ENCODE measurements around the gene KRT85.
A peak's percentile ranks its signal among the peaks of the same experiment; 100 is the strongest.

Gene KRT85

DNA sequence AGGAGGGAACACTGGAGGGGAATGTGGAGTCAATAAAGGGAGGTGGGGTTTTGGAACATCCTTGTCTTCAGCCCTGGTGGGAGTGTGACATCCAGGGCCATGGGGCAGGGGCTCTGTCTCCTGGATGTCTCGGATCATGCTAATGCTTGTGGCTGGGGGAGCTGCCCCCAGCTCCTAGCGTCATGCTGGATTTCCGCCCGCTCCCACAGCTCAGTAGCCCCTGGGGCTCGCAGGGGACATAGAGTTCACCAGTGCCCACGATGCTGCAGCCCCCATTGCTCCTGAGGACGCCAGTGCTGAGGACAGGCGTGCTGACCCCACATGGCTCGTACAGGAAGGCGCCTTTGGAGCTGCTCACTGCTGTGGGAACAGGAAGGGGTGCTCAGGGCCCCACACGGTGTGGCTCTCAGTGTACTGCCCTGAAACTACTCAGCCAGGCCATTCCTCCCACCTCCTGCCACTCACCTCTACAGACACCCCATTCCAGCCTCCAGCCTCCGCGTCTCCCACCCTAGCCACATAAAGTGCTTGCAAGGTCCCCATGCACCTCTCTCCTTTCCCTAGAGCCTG is 27.6 kb upstream of the KRT85 start:
- no peak for DNase-seq

- no peak for DNase-seq
Observed at GRCh38 chr12:52392465-52393007, 25.3 kb upstream of the KRT85 start.

DNA sequence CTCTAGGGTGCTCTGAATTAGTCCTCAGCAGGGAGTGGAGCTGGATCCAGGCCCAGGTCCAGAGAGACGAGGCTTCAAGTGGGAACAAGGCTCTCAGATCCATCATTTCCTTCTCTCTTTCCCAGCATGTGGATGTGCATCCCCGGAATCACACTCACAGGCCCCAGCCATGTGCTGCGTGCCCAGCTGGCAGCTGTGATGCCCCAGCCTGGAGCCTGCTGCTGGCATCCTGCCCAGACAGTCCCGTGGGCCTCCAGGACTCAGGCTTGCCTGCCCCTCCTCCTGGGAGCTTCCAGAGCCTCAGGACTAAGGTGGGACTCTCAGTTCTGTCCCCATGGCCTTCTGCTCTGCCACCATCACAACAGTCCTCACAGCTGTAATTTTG is 24.3 kb upstream of the KRT85 start:
- DNase-seq = peak; percentile 84

DNA sequence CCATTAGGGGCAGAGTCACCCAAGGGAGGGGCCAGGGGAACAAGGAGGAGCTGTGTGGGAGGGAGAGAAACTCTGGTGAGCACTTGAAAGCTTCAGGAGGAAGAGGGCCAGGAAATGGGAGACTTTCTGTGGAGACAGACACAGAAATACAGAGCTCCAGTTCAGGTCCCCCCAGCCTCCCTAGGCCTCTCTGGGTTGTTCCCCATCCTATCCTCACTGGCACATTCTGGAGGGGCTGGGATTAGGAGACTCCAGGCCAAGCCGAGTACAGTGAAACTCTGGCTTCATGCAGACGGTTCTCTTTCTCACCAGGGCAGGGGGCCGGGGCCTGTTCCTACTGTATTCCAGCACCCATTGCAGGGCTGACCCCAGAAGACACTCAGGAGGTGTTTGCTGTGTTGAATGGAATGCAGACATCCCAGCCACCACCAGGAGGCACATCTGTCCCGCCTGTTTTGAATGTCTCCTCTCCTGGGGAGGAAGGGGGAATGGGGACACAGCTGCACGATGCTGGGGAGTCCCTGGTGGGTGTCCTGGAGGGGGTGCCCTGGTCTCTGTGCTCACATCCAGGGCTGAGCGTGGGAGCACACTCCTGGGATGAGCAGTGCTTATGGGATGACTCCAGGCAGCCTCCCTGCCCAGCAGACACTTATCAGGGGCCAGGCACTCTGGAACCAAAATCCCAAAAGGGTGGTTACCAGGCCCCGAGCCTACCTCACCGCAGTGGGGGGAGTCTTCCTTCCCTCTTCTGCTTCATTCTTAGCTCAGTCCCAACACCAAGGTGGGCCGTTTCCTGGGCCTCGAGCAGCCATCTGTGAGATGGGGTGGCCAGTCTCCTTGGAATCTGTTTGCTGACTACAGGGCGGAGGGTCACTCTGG is 23.7 kb upstream of the KRT85 start:
- peak; percentile 53 for DNase-seq

DNA sequence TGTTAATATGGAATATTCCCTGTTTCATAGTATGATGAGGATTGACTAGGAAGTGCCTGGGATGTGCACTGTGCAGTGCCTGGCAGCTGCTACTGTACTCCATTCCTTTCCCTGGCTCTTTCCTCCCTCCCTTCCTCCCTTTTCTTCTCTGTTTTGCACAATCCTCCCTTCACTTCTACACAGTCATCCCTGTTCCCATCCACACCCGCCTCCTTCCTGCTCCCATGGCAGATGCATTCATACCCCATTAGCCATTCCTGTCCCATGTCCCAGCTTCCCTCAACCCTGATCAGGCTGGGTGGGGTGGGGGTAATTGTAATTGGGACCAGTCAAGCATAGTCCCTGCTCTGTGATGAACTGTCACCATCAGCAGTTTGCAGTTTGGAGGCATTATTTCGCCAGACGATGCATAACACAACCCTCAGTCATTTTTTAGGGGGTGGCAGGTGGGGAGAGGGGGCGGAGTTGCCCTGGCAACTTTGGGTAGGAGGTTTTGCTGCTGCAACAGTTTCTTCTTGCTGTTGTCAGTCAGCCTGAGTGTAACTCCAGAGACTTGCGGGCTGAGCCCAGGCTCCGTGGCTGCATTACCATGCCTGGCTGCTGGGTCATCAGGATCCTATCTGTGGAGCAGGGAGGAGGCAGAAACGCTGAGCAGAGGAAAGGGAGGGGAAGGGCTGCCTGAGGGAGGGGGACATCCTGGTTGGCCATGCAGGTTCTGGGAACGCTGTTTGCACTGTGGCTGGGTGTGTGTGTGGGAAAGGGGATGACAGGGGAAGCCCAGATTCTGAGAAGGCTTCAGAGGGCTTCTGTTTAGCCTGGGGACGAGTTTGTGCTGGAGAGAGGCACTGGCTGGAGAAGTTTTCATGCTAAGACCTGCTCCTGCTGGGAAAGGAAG is 22.3 kb upstream of the KRT85 start:
- peak; percentile 48 for DNase-seq

DNA sequence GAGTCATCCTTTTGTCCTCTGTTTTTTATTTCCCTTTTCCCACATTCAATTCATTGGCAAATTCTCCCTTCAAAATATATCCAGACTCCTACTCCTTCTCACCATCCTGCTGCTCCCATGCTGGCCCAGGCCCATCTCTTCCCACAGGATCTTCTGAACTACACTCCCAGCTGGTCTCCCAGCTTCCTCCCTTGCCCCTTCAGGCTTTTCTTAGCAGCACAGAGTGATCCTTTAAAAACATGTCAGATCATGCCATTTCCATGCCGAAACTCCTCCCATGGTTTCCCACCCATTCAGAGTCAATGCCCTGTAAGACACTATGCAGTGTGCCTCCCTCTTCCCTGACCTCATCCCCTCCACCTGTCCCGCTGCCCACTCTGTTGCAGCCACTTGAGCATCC is 20.6 kb upstream of the KRT85 start:
- no peak for DNase-seq

DNA sequence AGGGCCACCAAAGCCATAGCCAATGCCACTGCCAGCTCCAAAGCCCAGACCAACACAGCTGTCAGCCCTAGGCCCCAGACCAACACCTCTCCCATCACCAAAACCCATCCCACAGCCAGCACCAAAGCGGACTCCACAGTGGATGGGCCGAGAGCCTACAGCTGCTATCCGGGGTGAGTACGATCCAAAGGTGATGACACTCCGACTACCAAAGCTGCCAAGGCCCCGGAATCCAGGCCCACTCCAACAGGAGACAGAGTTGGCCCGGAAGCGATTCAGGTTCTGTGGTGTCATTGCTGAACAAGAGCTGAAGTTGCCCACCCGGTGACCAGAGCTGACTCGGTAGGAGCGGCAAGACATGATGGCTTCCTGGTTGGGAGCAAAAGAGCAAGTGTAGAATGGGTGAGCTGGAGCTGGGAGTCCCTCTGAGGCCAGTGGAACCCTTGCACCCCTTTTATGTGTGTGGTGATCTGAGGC is 18.0 kb upstream of the KRT85 start, which contains the start of gene KRT84:
Gene KRT84, minus strand, starts transcription at position 427 of the 477 bp plus-strand sequence. Its CDS starts 67 bp downstream, at position 360.
- no peak for DNase-seq

DNA sequence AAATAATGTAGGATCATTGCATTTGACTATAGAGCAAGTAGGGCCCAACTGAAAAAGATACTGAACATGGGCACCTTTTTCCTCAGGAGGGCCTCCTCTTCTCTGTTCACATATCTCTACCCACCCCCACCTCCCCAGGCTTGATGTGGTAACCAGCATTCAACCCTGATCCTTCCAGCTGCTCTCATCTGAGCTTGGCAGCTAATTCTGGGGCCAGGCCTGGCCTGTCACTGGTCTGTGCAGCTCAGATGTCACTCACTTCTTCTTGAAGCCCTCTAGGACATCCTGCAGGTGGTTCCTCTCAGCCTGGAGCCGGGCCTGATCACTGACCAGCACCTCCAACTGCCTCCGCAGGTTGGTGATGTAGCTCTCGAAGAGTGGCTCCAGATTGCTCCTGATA is 16.1 kb upstream of the KRT85 start:
- DNase-seq = no peak

DNA sequence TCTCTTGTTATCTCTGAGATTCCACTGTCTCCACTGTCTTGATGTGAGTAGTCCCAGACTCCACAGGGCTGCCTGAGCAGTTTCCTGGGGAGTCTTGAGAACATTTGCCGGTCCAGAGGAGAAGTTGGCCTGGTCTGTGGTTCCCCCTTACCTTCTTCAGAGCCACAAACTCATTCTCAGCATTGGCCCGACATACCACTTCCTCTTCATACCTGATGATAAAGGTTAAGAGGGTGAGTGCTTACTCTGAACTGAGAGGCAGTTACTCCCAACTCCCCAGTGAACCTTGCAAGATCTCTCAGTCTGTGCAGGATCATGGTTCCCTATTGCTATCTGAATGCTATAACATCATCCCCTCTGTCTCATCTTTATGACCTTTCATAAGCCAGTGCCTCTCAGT is 15.6 kb upstream of the KRT85 start:
- no peak for DNase-seq

- DNase-seq = no peak
Observed at GRCh38 chr12:52381206-52381605, 13.9 kb upstream of the KRT85 start.

GRCh38 chr12:52380271-52380694 is 13.0 kb upstream of the KRT85 start:
- no peak for DNase-seq

GRCh38 chr12:52379536-52379935 is 12.3 kb upstream of the KRT85 start:
- no peak for DNase-seq

DNA sequence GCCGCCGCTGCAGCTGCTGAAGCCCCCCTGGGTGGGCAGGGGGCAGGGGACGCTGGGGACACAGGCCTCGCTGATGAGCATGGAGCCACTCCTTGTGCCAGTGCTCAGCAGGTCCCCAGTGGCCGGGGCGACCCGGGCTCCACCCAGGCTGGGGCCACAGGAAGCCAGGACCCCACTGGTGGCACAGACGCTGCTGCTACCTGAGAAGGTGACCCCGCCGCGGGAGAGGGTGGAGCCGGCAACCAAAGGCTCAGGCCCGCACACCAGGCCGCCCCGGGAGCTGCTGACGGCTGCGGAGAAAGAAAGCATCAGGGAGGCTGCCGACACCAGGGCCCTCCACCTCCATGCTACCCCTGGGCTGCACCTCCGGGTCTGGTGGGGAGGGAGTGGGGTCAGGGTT is 10.8 kb upstream of the KRT85 start:
- DNase-seq = no peak

DNA sequence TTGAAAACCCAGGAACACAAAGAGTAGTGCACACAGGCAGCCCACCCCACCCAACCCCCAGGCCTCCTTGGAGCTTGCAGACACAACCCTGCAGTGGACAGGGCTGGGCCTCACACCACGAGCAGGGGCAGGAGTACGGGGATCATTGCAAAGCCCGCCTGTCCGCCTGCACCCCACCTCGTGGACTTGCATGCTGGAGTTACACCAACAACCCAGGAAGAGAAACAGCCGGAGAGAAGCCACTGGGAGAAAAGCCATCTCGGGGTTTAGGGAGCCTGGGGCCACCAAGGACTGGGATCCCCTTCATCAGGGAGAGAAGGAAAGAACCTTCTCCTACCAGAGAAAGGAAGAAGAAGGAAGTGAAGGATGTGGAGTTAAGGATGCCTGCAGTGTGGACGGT is 10.0 kb upstream of the KRT85 start:
- DNase-seq = no peak

- peak; percentile 74 for DNase-seq
Observed at GRCh38 chr12:52372216-52373154, 5.2 kb upstream of the KRT85 start.

DNA sequence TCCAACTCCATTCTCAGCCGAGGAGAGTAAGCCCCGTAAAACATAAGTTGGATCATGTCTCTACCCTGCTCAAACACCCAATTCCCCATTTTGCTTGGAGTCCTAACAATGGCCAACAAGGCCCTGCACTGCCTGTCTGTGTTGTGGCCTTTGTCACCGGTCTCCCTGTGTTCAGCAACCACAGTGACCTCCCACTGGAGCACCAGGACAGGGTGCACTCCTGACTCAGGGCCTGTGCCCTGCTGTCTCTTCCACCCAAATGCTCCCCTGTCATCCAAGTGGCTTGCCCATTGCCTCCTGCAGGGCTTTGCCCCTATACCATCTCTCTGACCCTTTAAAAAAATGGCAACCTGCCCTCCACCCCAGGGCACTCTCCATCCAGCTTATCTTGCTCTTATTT is 4.4 kb upstream of the KRT85 start:
- DNase-seq = no peak

GRCh38 chr12:52370926-52371608 is 3.8 kb upstream of the KRT85 start:
- no peak for DNase-seq

DNA sequence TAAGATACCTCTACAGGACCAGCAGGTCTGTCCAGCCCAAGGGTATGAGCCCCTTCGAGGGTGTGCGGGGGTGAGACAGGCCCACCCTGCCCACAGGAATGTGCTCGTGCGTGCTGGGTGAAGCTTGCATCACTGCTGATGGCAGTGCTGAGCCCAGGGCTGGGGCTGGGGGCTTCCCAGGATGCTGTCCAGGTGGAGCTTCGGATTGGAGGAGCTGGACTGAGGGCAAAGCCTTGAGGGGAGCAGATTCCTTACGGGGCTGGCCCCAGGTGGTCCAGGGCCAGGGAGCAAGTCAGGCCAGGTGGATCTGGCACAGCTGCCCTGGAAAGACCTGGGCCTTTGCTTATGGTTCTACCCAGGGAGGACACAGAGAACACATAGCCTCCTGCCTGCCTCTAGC is 2.5 kb upstream of the KRT85 start:
- DNase-seq = no peak

DNA sequence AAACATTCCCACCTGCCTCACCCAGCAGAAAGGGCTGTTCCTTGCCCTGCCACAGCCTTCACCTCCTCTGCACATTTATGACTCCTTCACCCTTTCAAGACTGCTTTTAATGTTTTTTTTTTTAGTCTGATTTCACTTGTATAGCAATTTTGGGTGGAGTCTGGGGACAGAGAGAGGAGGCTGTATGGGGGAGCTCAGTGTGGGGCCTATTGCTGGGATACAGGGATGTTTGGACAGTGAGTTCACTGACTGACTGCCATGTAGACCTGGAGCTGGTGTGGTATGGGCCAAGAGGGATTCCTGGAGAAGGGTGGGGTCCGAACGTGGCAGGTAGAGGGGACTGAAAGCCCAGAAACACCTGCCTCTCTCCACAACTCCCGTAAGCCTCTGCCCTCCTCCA is 1.9 kb upstream of the KRT85 start:
- no peak for DNase-seq

DNA sequence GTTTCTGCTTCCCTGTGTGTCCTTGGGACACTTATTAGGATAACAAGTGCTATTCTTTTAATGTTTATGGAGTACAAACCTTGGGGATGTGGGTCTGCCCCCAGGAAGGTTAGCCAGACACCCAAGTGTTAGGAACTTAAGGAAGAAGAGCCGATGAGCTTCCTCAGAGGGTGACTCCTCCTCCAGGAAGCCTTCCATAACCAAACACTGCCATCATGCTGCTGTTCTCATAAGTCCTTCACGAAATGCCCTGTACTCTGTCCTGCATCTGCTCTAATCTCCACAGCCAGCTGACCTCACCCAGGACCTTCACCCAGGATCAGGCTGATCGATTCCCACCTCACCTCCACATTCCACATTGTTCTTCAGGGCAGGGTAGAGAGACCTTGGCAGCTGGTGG is 1.2 kb upstream of the KRT85 start:
- no peak for DNase-seq

GRCh38 chr12:52367876-52368275 is 595 bp upstream of the KRT85 start:
- no peak for DNase-seq

Measured in NCI-H1694 treated with DMSO at 0.1 percent for 48 hours (cell line).